K562 (cell line): Measurements from ENCODE around the gene PKDCC. TPM values are rescaled to one million over a fixed set of nuclear protein-coding genes. Genes with fewer than 3 reads are reported as not detected.

Source experiments
- ARID1B ChIP-seq: fragments of 450-650 bp; IDR thresholded peaks from 2 replicates; pipeline ENCODE4 v1.6.1; 2016; ENCODE audit warnings: antibody characterized with exemption, mild to moderate bottlenecking, inconsistent platforms
- CBFA2T2 ChIP-seq: fragments of 450-650 bp; conservative IDR thresholded peaks from 2 replicates; pipeline ENCODE4 v1.6.1; 2017; ENCODE audit warnings: mild to moderate bottlenecking
- CCNT2 ChIP-seq: IDR thresholded peaks from 2 replicates; pipeline ENCODE4 v1.6.1; 2011; ENCODE audit warnings: borderline replicate concordance, low read depth, mild to moderate bottlenecking, moderate library complexity, mixed read lengths, low read length; ENCODE audit not compliant: insufficient read length; ENCODE audit errors: extremely low read depth
- CTBP1 ChIP-seq: fragments of 450-650 bp; IDR thresholded peaks from 2 replicates; pipeline ENCODE4 v1.6.1; 2016; ENCODE audit warnings: borderline replicate concordance
- CXXC5 ChIP-seq: fragments of 250-450 bp; sonication (Bioruptor Pico); IDR thresholded peaks from 2 replicates; pipeline ENCODE4 v1.8.0; 2022; ENCODE audit warnings: inconsistent platforms, mild to moderate bottlenecking, moderate library complexity
- E2F3 ChIP-seq: fragments of 250-450 bp; sonication (Bioruptor Pico); IDR thresholded peaks from 2 replicates; pipeline ENCODE4 v1.4.0; 2020; ENCODE audit warnings: mild to moderate bottlenecking
- EGR1 ChIP-seq: fragments of 450-650 bp; conservative IDR thresholded peaks from 2 replicates; pipeline ENCODE4 v1.6.1; 2017; ENCODE audit warnings: mild to moderate bottlenecking
- GATAD2B ChIP-seq: fragments of 450-650 bp; IDR thresholded peaks from 2 replicates; pipeline ENCODE4 v1.6.1; 2017; ENCODE audit warnings: mild to moderate bottlenecking, borderline replicate concordance
- MAZ ChIP-seq, 2 experiments: fragments of 450-650 bp in 1 of 2; sonication (generic) in 1 of 2; formaldehyde crosslinking; IDR thresholded peaks in 1 of 2; conservative IDR thresholded peaks in 1 of 2; 2 replicates each; pipeline versions ENCODE4 v1.4.0 to v1.5.0; 2020; ENCODE audit warnings: mild to moderate bottlenecking in 1 of 2, missing genetic modification reagents in 1 of 2
- MYNN ChIP-seq, 2 experiments: sonication (generic); formaldehyde crosslinking in 1 of 2; IDR thresholded peaks; 2 replicates each; pipeline versions ENCODE4 v1.5.0 to v1.6.1; 2016 to 2020; ENCODE audit warnings: antibody characterized with exemption in 1 of 2, missing genetic modification reagents in 1 of 2
- NONO ChIP-seq, 2 experiments: fragments of 200-400 bp in 1 of 2; fragments of 450-650 bp in 1 of 2; formaldehyde crosslinking in 1 of 2; IDR thresholded peaks; 2 replicates each; pipeline ENCODE4 v1.6.1; 2017; ENCODE audit warnings: low read depth in 2 of 2, mild to moderate bottlenecking in 2 of 2, moderate library complexity in 2 of 2, low read length in 1 of 2
- PHF8 ChIP-seq: fragments of 200-600 bp; sonication (generic); IDR thresholded peaks from 2 replicates; pipeline ENCODE4 v1.6.1; 2012; ENCODE audit warnings: mixed run types, mild to moderate bottlenecking, inconsistent platforms, low read length, moderate library complexity, borderline replicate concordance
- RBFOX2 ChIP-seq: fragments of 200-400 bp; formaldehyde crosslinking; IDR thresholded peaks from 2 replicates; pipeline ENCODE4 v1.6.1; 2017; ENCODE audit warnings: low read depth, mild to moderate bottlenecking, low read length, moderate library complexity
- ZFX ChIP-seq: sonication (generic); formaldehyde crosslinking; IDR thresholded peaks from 2 replicates; pipeline ENCODE4 v1.8.0; 2022; ENCODE audit warnings: mild to moderate bottlenecking, missing genetic modification reagents, moderate library complexity
- ZNF316 ChIP-seq: fragments of 450-650 bp; IDR thresholded peaks from 2 replicates; pipeline ENCODE4 v1.6.1; 2016
- ZNF57 ChIP-seq: fragments of 450-650 bp; formaldehyde crosslinking; IDR thresholded peaks from 2 replicates; pipeline ENCODE4 v1.4.0; 2020; ENCODE audit warnings: mild to moderate bottlenecking, moderate library complexity
- polyA plus RNA-seq, 8 experiments: library from polyadenylated mRNA; depleted of rRNA in 4 of 8; stranded (reverse) in 5 of 8; unstranded in 3 of 8; fragments of >200 nt; fragmentation: Nextera tagmentation in 2 of 8; fragmentation: Illumina TruSeq in 1 of 8; extraction: Ambion mirVana in 2 of 8; extraction: Trizol in 1 of 8; gene quantifications; 2 replicates each; pipeline versions ENCODE4 v1.2.1 to v1.2.3, GENCODE V29; 2011 to 2014; ENCODE audit warnings: inconsistent platforms in 1 of 8, missing spikeins in 1 of 8
- total RNA-seq, 7 experiments: library from RNA; depleted of rRNA in 6 of 7; stranded (reverse); fragments of >200 nt in 6 of 7; fragmentation: Illumina TruSeq in 2 of 7; extraction: Trizol in 2 of 7; gene quantifications; 2 replicates each; pipeline versions ENCODE4 v1.2.1 to v1.2.3, GENCODE V29; 2011 to 2021; ENCODE audit warnings: low replicate concordance in 1 of 7
- TF ChIP-seq, protein P1 (sequence below): fragments of 200-800 bp; sonication (Bioruptor generic); IDR thresholded peaks from 2 replicates; pipeline ENCODE4 v1.6.1; 2017; ENCODE audit warnings: missing genetic modification characterization, missing compliant biosample characterization
- TF ChIP-seq, protein P2 (sequence below): fragments of 250-450 bp; sonication (Bioruptor Pico); IDR thresholded peaks from 2 replicates; pipeline ENCODE4 v1.8.0; 2021; ENCODE audit warnings: borderline replicate concordance, mild to moderate bottlenecking, moderate library complexity; ENCODE audit not compliant: poor library complexity, severe bottlenecking
- TF ChIP-seq, protein P3 (sequence below): sonication (generic); formaldehyde crosslinking; IDR thresholded peaks from 2 replicates; pipeline ENCODE4 v1.8.0; 2023; ENCODE audit warnings: mild to moderate bottlenecking, missing genetic modification reagents
- TF ChIP-seq, protein P4 (sequence below): fragments of 250-450 bp; sonication (Bioruptor Pico); IDR thresholded peaks from 2 replicates; pipeline ENCODE4 v1.5.0; 2021

PKDCC gene
- total and polyA plus RNA-seq, 9 of the 15 experiments (the other 6 are each of a cell fraction or from before 2014, with no cell fraction given), result 0.62 to 14.8 (median 1.3) TPM; not detected in 2

DNA sequence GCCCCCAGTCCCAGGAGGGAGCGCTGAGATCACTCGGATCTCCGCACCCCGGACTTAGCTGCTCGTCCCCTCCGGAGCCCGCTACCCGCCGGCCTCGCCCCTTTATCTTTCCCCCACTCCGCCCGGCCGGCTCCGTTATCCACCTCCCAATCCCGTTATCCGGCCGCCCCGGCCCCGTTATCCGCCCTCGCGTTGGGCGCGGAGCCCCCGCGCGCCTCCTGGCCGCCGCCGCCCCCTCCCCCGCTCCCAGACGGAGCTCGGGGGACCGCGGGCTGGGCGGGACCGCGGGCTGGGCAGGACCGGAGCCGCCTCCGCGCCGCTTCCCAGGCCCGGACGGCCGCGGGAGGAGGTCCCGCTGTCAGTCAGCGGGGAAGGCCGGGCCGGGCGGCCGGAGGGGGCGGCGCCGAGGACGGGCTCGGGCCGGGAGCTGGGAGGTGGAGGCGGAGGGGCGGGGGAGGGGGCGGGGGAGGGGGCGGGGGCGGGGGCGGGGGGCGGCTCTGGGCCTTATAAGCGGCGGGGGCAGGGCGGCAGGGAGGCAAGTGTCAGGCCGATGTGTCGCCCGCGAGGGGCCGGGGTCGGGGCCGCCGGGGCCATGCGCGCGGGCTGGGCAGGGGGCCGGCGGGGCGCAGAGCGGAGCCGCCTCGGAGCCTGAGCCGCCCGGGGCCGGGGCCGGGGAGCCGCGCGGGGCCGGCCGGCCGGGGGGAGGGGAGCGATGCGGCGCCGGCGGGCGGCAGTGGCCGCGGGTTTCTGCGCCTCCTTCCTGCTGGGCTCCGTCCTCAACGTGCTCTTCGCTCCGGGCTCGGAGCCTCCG, at the start of gene PKDCC (continued):
- TF ChIP-seq ZNF57 (no peak), ARID1B (peak; percentile 37; the same call in 1 of the 2 replicates), CXXC5 (peak; percentile 51), PHF8 (peak; percentile 2; the same call in 1 of the 2 replicates), ZFX (CRISPR knock-in tag) (0 out of 2 replicates have a peak, but pooled peaks have one; percentile 26), E2F3 (CRISPR knock-in tag) (no peak), ZNF316 (no peak), RBFOX2 (peak; percentile 21; the same call in 1 of the 2 replicates), MAZ (CRISPR knock-in tag; conservative IDR thresholded peaks at IDR 0.05 in 1 of 2, IDR thresholded peaks at IDR 0.05 in 1 of 2) (peak in 1 of 2 experiments; percentile 26; a peak in 1 of 4 replicates), CBFA2T2 (peak; percentile 36; the same call in 1 of the 2 replicates), GATAD2B (0 out of 2 replicates have a peak, but pooled peaks have one; percentile 34), EGR1 (peak; percentile 74), NONO (IDR thresholded peaks at IDR 0.05; ENCODE audit: low read depth in 2 of 2, low read length in 1 of 2) (0 out of 4 replicates have a peak, but pooled peaks of 1 of the 2 experiments have one; percentile 27), MYNN (IDR thresholded peaks at IDR 0.05) (no peak), MYNN (CRISPR knock-in tag; IDR thresholded peaks at IDR 0.05) (no peak), CTBP1 (peak; percentile 27; the same call in 1 of the 2 replicates), CCNT2 (peak; percentile 67)
- TF ChIP-seq, protein P1, sequence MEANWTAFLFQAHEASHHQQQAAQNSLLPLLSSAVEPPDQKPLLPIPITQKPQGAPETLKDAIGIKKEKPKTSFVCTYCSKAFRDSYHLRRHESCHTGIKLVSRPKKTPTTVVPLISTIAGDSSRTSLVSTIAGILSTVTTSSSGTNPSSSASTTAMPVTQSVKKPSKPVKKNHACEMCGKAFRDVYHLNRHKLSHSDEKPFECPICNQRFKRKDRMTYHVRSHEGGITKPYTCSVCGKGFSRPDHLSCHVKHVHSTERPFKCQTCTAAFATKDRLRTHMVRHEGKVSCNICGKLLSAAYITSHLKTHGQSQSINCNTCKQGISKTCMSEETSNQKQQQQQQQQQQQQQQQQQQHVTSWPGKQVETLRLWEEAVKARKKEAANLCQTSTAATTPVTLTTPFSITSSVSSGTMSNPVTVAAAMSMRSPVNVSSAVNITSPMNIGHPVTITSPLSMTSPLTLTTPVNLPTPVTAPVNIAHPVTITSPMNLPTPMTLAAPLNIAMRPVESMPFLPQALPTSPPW, result peak; percentile 65; the same call in 1 of the 2 replicates
- TF ChIP-seq, protein P2, sequence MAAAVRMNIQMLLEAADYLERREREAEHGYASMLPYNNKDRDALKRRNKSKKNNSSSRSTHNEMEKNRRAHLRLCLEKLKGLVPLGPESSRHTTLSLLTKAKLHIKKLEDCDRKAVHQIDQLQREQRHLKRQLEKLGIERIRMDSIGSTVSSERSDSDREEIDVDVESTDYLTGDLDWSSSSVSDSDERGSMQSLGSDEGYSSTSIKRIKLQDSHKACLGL, result no peak
- TF ChIP-seq, protein P3, sequence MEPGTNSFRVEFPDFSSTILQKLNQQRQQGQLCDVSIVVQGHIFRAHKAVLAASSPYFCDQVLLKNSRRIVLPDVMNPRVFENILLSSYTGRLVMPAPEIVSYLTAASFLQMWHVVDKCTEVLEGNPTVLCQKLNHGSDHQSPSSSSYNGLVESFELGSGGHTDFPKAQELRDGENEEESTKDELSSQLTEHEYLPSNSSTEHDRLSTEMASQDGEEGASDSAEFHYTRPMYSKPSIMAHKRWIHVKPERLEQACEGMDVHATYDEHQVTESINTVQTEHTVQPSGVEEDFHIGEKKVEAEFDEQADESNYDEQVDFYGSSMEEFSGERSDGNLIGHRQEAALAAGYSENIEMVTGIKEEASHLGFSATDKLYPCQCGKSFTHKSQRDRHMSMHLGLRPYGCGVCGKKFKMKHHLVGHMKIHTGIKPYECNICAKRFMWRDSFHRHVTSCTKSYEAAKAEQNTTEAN (CRISPR knock-in tag), result no peak
- TF ChIP-seq, protein P4, sequence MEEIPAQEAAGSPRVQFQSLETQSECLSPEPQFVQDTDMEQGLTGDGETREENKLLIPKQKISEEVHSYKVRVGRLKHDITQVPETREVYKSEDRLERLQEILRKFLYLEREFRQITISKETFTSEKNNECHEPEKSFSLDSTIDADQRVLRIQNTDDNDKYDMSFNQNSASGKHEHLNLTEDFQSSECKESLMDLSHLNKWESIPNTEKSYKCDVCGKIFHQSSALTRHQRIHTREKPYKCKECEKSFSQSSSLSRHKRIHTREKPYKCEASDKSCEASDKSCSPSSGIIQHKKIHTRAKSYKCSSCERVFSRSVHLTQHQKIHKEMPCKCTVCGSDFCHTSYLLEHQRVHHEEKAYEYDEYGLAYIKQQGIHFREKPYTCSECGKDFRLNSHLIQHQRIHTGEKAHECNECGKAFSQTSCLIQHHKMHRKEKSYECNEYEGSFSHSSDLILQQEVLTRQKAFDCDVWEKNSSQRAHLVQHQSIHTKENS (CRISPR knock-in tag), result no peak
